Stimulated activated CD8-positive, alpha-beta memory T cell treated with anti-CD3 and anti-CD28 coated beads, Interleukin-7, amount 100 ng/mL, for 24 hours (primary cell): ENCODE measurements around the gene CMSS1.

ENCODE experiments used
- DNase-seq: peaks from one replicate; pipeline ENCODE4 v3.0.0-alpha.2; 2020; ENCODE audit warnings: low read depth

The CMSS1 gene

GRCh38 chr3:99997293-99997692, 179.6 kb downstream of the CMSS1 start:
- DNase-seq, result no peak

- DNase-seq, result no peak
Measured at GRCh38 chr3:99999536-99999935, 181.9 kb downstream of the CMSS1 start.

- DNase-seq, result no peak
Measured at GRCh38 chr3:100001083-100001482, 183.4 kb downstream of the CMSS1 start.

DNA sequence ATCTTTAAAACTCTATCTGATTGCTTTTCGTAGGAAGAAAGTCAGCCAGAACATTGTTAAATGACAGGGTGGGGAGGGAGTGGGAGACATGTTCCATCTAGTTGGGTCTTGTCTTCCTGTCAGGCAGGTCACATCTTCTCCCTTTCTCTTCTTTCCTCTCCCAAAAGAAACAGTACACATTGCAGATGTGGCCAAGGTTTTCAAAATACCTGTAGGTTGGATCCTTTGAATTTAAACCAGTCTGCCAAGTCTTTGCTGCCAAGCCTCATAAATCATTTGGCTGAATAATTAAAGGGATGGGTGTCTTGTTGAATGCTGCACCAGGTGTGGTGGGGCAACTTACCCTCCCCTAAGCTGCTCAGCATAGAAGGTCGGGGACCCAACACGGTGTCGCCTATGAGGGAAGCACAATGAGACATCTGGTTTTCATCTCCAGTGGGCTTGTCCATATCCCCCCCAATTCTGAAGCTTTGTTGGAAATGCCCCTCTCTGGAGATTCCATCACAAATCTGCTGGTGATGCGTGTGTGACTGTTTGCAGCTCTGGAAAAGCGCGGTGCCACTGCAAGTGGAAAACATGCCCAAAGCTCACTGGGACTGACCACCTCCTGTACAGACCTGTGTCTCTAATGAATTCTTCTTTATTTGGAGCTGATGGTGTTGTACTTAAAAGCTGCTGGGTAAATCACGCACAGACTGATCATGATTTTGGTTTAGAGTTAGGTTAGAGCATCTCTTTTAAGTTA, 184.0 kb downstream of the CMSS1 start:
- DNase-seq, result no peak

- DNase-seq, result no peak
Measured at GRCh38 chr3:100002599-100003350, 185.1 kb downstream of the CMSS1 start.

DNA sequence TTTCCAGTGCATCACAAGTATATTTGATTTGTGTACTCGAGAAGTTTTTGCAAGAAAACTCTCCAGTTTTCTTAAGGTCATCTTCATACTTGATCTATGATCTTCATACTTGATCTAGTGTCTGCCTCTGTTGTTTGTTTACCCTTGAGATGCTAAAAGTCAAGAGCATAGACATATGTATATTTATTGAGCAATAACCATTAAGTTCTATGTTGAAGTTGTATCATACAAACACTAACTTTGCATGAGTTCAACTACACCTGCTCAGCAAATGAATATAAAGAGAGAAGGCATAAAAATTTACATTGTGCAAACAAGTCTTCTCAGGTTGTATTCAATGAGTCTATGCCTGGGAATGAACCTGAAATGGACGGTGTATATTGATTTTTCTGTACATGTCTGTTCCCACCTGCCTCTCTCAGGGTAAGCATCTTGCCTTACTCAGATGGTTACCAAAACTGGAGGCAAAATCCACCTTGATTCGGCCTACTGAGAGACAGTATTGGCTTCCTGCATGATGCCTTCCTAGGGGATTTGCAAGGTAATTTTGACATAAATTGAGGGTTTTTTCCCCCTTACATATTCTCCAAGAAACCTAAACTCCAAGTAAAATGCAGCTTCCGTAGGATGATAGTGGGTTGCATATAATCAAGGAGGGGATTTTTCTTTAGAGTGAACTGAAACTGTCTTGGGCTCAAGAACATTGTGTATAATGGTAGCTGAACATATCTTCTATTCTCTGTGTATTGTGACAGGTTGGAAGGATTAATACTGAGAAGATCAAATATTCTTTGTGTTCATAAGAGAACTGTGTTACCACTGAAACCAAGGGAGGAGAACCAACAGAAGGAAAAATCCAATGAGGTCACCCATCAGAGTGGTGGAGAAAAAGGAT, 186.2 kb downstream of the CMSS1 start:
- DNase-seq, result no peak

GRCh38 chr3:100004931-100005330, 187.3 kb downstream of the CMSS1 start:
- no peak for DNase-seq

DNA sequence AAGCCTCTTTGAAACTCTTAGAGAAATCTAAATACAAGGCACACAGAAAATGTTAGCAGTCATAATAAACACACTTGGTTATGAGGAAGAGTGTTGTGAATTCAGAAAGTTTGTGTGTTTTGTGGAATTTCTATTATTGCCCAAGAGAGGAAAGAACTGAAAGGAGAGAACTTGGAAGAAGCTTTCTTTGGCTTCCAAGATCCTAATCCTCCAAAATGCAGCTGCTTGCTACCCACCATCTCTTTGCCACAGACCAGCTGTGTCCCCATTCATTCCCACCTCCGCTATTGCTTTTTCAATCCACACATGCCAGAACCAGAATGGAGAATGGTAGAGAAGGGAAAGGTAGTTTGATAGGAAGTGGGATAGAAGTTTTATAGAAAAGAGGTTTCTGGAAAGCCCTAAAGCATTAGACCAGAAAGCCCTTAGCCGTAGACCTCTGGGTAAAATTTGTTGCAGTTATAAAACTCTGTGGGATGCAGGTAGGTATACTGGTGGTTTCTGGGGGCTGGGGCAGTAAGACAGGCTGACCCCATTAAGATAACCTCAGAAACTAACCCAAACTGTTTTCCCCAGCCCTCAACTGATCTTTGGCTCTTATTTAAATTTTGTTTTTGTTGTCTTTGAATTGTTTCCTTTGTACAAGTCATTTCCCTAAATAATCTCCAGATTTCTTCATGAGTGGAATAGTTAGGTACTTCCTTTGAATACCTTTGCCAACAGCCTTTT, 188.2 kb downstream of the CMSS1 start:
- DNase-seq, result no peak

DNA sequence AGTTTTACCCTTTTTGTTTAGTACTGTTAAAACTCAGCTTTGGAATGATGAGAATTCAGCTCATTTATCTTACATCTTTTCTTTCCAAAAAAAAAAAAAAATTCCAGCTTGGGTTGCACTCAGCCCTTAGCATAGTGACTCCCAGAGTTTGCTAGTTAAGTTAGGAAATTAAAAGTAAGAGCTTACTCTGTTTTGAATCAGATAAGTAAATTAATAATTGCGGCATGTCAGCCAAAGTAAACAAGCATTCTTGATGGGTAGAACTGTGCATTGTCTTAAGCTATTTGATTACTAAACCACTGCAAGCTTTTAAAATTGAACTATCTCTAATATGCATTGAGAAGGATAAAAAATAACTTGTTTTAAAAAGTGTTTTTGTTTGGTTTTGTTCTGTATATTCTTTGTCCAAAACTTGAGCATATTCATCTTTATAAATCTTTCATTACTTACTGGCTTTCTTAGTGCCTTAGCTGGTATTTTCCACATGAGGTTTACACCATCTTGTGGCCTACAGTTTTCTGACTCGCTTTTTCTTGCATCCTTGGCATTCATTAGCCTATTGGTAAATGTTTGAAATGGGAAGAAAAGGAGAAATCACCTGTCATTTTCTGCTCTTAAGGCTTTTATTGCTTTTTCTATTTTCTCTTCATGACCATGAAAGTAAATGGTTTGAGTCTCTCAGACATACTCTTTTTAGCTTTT, 189.1 kb downstream of the CMSS1 start:
- no peak for DNase-seq

GRCh38 chr3:100007313-100007712, 189.7 kb downstream of the CMSS1 start:
- no peak for DNase-seq

DNA sequence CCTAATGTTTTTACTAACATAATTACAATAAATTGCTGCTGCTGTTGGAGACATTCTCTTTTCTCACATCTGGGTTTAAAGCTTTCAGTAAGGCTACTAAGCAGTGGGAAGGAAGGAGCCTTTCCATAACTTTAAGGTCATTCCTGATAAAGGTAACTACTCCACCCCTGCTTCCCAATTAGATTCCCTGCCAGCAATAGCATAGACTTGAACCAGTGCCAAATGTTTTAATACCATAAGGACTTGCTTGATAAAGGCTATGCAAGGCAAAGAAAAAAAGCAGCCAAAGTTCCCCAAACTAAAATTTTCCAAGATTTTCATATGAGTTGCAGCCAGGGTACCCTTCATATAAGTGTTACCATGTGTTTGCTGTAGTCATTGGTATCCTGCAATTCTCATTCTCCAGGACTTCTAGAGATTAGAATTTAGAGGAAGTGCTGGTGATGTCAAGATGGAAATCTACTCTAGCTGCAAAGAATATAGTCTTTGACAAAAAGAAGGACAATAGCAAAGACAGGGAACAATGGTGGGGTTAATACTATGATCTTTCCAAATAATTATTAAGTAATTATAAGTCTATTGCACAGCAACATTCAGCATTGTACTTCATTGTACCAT, 190.5 kb downstream of the CMSS1 start:
- no peak for DNase-seq

- DNase-seq, result no peak
Measured at GRCh38 chr3:100009276-100010086, 191.8 kb downstream of the CMSS1 start.

- DNase-seq, result no peak
Measured at GRCh38 chr3:100010087-100010417, 192.4 kb downstream of the CMSS1 start.

GRCh38 chr3:100018806-100019205, 201.1 kb downstream of the CMSS1 start:
- DNase-seq, result no peak

- no peak for DNase-seq
Measured at GRCh38 chr3:100019719-100020118, 202.1 kb downstream of the CMSS1 start.

DNA sequence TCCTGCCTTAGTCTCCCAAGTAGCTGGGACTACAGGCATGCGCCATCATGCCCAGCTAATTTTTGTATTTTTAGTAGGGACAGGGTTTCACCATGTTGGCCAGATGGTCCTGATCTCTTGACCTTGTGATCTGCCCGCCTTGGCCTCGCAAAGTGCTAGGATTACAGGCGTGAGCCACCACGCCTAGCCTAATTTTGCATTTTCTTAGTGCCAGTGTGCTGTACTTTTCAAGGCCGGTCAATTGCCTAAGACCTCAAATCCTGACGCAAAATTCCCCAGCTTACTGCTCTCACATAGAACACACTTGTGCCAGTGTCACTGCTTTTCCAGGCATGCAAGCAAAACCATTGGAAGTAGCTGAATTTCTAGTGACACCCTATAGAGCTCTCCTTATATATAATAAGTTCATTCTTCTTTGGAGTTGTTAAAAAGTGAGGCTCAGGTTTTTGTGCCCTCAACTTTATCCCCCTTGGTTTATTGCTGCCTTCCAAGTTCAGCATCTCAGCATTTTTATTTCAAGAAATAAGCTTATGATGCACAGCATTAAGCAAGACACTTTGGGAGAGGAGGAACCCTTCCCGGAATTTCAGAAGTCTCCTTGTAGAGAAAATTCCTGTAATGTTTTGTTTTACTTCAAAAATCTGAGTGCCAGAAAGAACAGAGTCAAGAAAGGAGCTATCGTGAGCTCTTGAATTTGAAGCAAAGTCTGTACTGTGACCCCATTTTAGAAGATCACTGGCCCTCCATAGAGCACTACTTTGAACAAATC, 203.4 kb downstream of the CMSS1 start:
- no peak for DNase-seq

DNA sequence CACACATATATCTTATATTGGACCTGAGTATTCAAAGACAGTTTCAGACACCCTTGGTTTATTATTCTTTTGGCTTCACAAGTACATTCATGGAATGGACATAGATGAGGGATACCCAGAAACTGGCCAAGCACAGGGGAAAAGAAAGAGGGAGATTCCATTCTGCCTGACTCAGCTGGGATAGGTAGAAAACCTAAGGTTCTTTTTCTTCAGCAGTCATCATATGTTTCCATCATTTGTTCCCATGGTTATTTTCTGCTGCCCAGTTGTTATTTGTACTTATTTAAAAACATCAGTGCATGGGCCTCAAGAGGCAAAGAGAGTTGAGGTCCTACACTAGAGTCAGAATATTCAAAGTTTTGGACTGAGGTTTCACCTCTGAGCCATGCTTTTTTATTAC, 204.8 kb downstream of the CMSS1 start:
- DNase-seq, result no peak

DNA sequence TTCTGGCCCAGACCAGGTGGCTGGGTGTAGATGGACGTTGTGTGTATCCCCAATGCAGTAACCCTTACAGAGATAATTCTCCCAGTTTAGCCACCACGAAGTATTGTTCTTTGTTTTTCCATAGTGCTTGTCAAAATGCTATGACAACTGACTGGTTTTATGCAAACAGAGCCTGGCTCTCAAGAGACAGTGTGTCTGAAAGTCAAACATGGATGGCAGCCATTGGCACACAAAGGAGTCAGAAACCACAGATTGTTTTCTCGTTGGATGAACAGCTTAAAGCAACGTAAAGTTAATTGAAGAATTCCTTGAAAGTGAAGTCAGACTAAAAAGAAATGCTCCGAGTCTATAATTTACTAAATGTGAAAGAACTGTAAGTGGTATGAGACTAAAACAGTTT, 205.5 kb downstream of the CMSS1 start:
- DNase-seq, result no peak

GRCh38 chr3:100023595-100023994, 205.9 kb downstream of the CMSS1 start:
- DNase-seq, result no peak
